OCI-LY1 (cell line): ENCODE data around the gene NLE1.

Experiments used
- H2AFZ ChIP-seq: fragments of 200-600 bp; sonication (generic), shearing (Covaris generic); 2 replicates; pipeline ENCODE4 v1.6.0; 2014; ENCODE audit warnings: antibody characterized with exemption, mild to moderate bottlenecking, low read length
- H3F3A ChIP-seq: fragments of 200-600 bp; sonication (generic), shearing (Covaris generic); 2 replicates; pipeline ENCODE4 v1.6.0; 2014; ENCODE audit warnings: mild to moderate bottlenecking, antibody characterized with exemption, low read length, moderate library complexity; ENCODE audit not compliant: insufficient read depth
- H3K27ac ChIP-seq: fragments of 200-600 bp; sonication (generic); 2 replicates; pipeline ENCODE4 v1.5.1; 2014; ENCODE audit warnings: low read length, mixed run types, mild to moderate bottlenecking, low read depth; ENCODE audit not compliant: poor library complexity, severe bottlenecking
- H3K27me3 ChIP-seq: fragments of 200-600 bp; sonication (generic); 2 replicates; pipeline ENCODE4 v1.6.0; 2014; ENCODE audit warnings: antibody characterized with exemption, mild to moderate bottlenecking, low read length, moderate library complexity; ENCODE audit not compliant: insufficient read depth
- H3K36me3 ChIP-seq: fragments of 200-600 bp; sonication (generic); 2 replicates; pipeline ENCODE4 v1.6.1; 2014; ENCODE audit warnings: mild to moderate bottlenecking, antibody characterized with exemption, low read length, moderate library complexity, mixed read lengths; ENCODE audit not compliant: insufficient read depth
- H3K4me1 ChIP-seq: fragments of 200-600 bp; sonication (generic); 2 replicates; pipeline ENCODE4 v1.5.1; 2014; ENCODE audit warnings: mild to moderate bottlenecking, low read length, moderate library complexity; ENCODE audit not compliant: insufficient read depth, severe bottlenecking
- H3K4me2 ChIP-seq: fragments of 200-600 bp; sonication (generic), shearing (Covaris generic); 2 replicates; pipeline ENCODE4 v1.6.1; 2014; ENCODE audit warnings: low read length
- H3K4me3 ChIP-seq: fragments of 200-600 bp; sonication (generic); 2 replicates; pipeline ENCODE4 v1.5.1; 2014; ENCODE audit warnings: low read length, low read depth, mild to moderate bottlenecking, mixed read lengths; ENCODE audit not compliant: poor library complexity, severe bottlenecking
- H3K79me2 ChIP-seq: fragments of 200-600 bp; shearing (Covaris generic); 2 replicates; pipeline ENCODE4 v1.6.1; 2016; ENCODE audit warnings: mixed run types, low read length, mixed read lengths; ENCODE audit not compliant: insufficient read depth
- H3K9ac ChIP-seq: fragments of 200-600 bp; sonication (generic), shearing (Covaris generic); 2 replicates; pipeline ENCODE4 v1.6.1; 2014; ENCODE audit warnings: mild to moderate bottlenecking, low read length, mixed read lengths
- H3K9me2 ChIP-seq: fragments of 200-600 bp; sonication (generic), shearing (Covaris generic); 2 replicates; pipeline ENCODE4 v1.6.1; 2014; ENCODE audit warnings: low read depth, mild to moderate bottlenecking, low read length, mixed read lengths
- H3K9me3 ChIP-seq: fragments of 200-600 bp; shearing (Covaris generic); 2 replicates; pipeline ENCODE4 v1.6.1; 2014; ENCODE audit warnings: low read length, mixed read lengths
- H4K20me1 ChIP-seq: fragments of 200-600 bp; sonication (generic), shearing (Covaris generic); 2 replicates; pipeline ENCODE4 v1.6.0; 2016; ENCODE audit warnings: mild to moderate bottlenecking, low read length; ENCODE audit not compliant: insufficient read depth
- CTCF ChIP-seq: fragments of 200-600 bp; sonication (generic), shearing (Covaris generic); IDR thresholded peaks from 2 replicates; pipeline ENCODE4 v1.5.1; 2017; ENCODE audit warnings: mild to moderate bottlenecking, antibody characterized with exemption, low read length, moderate library complexity, mixed read lengths
- EZH2 ChIP-seq: fragments of 200-600 bp; sonication (generic), shearing (Covaris generic); IDR thresholded peaks from 2 replicates; pipeline ENCODE4 v1.8.0; 2017; ENCODE audit warnings: borderline replicate concordance, mixed run types, mild to moderate bottlenecking, antibody characterized with exemption, low read length, moderate library complexity, mixed read lengths

NLE1 gene

GRCh38 chr17:35129154-35129972 is 12.7 kb downstream of the NLE1 start:
- Histone ChIP-seq H3K27me3 (no peaks in the 10 kb centered on the region), H2AFZ (no peak overlapping the region), H3K36me3 (peaks cover 47% of the 10 kb centered on the region)

GRCh38 chr17:35127751-35128514 is 14.2 kb downstream of the NLE1 start:
- no peaks in the 10 kb centered on the region for H3K9me3 ChIP-seq
- H3K79me2 ChIP-seq: no peaks in the 10 kb centered on the region
- peaks cover 33% of the 10 kb centered on the region for H3K36me3 ChIP-seq
- no peaks in the 10 kb centered on the region for H3F3A ChIP-seq
- no peaks in the 10 kb centered on the region for H3K27me3 ChIP-seq
- no peaks in the 10 kb centered on the region for H4K20me1 ChIP-seq
- no peak overlapping the region for H2AFZ ChIP-seq
- no peak overlapping the region for H3K27ac ChIP-seq
- H3K4me2 ChIP-seq: no peak overlapping the region
- no peaks in the 10 kb centered on the region for H3K4me1 ChIP-seq
- TF ChIP-seq CTCF (no peak), EZH2 (no peak)
- H3K9ac ChIP-seq: no peak overlapping the region
- H3K4me3 ChIP-seq: no peak overlapping the region
- no peaks in the 10 kb centered on the region for H3K9me2 ChIP-seq

More at GRCh38 chr17:35129154-35129972, 12.7 kb downstream of the NLE1 start:
- Histone ChIP-seq H3K27ac (no peak overlapping the region), H3K9me2 (no peaks in the 10 kb centered on the region), H4K20me1 (no peaks in the 10 kb centered on the region), H3K79me2 (no peaks in the 10 kb centered on the region), H3K4me3 (no peak overlapping the region), H3K4me1 (no peaks in the 10 kb centered on the region), H3K9me3 (no peaks in the 10 kb centered on the region), H3K9ac (no peak overlapping the region), H3K4me2 (no peak overlapping the region), H3F3A (no peaks in the 10 kb centered on the region)
- TF ChIP-seq CTCF: no peak
- TF ChIP-seq EZH2: no peak

GRCh38 chr17:35121315-35121714 is 20.8 kb downstream of the NLE1 start, which contains the start of gene FNDC8:
TSS of gene FNDC8 (plus strand) at chr17:35121615. CDS start at chr17:35121694, 79 bp downstream.
- Histone ChIP-seq H4K20me1 (no peaks in the 10 kb centered on the region), H3K36me3 (no peaks in the 10 kb centered on the region), H3K27ac (no peak within 1 kb of the TSS), H3F3A (no peaks in the 10 kb centered on the region), H3K4me2 (no peak within 1 kb of the TSS), H2AFZ (no peak within 1 kb of the TSS), H3K79me2 (no peaks in the 10 kb centered on the region), H3K9me3 (no peaks in the 10 kb centered on the region), H3K4me1 (peaks cover 11% of the 10 kb centered on the region), H3K4me3 (no peak within 1 kb of the TSS), H3K27me3 (0 out of 2 replicates have a peak, but pooled peaks cover 4% of the 10 kb centered on the region), H3K9ac (no peak within 1 kb of the TSS), H3K9me2 (no peaks in the 10 kb centered on the region)
- no peak for TF ChIP-seq CTCF
- no peak for TF ChIP-seq EZH2
